Measurements from ENCODE around the gene RACGAP1. TPM values are rescaled to one million over a fixed set of nuclear protein-coding genes. Genes with fewer than 3 reads are reported as not detected.

Gene RACGAP1
- total RNA-seq, result 14.8 and 35.8 TPM in 2 replicates

- DNase-seq (ENCODE audit: low read depth in 2 of 2), result peak; percentile 97
Measured at GRCh38 chr12:50025187-50026059, at the start of gene RACGAP1. TSS of gene RACGAP1 (minus strand) at chr12:50025494. CDS start at chr12:50016715, 8,779 bp downstream.

- no peak for DNase-seq (ENCODE audit: low read depth in 2 of 2)
Measured at GRCh38 chr12:50073712-50074111, 48.4 kb upstream of the RACGAP1 start.

GRCh38 chr12:50073206-50073605, 47.9 kb upstream of the RACGAP1 start:
- DNase-seq (ENCODE audit: low read depth in 2 of 2), result no peak

GRCh38 chr12:50072198-50072907, 47.1 kb upstream of the RACGAP1 start:
- DNase-seq (ENCODE audit: low read depth in 2 of 2), result no peak

- DNase-seq (ENCODE audit: low read depth in 2 of 2), result peak in 1 of 2 donors; percentile 72
Measured at GRCh38 chr12:50070314-50071060, 45.2 kb upstream of the RACGAP1 start.

- no peak for DNase-seq (ENCODE audit: low read depth in 2 of 2)
Measured at GRCh38 chr12:50069539-50069938, 44.2 kb upstream of the RACGAP1 start.

GRCh38 chr12:50069069-50069468, 43.8 kb upstream of the RACGAP1 start:
- no peak for DNase-seq (ENCODE audit: low read depth in 2 of 2)

- no peak for DNase-seq (ENCODE audit: low read depth in 2 of 2)
Measured at GRCh38 chr12:50066402-50066801, 41.1 kb upstream of the RACGAP1 start.

- DNase-seq (ENCODE audit: low read depth in 2 of 2), result no peak
Measured at GRCh38 chr12:50065726-50066310, 40.5 kb upstream of the RACGAP1 start.

GRCh38 chr12:50062728-50063460, 37.6 kb upstream of the RACGAP1 start:
- no peak for DNase-seq (ENCODE audit: low read depth in 2 of 2)

- DNase-seq (ENCODE audit: low read depth in 2 of 2), result no peak
Measured at GRCh38 chr12:50061946-50062686, 36.8 kb upstream of the RACGAP1 start.

GRCh38 chr12:50061171-50061570, 35.9 kb upstream of the RACGAP1 start:
- no peak for DNase-seq (ENCODE audit: low read depth in 2 of 2)

- no peak for DNase-seq (ENCODE audit: low read depth in 2 of 2)
Measured at GRCh38 chr12:50060120-50060468, 34.8 kb upstream of the RACGAP1 start.

- DNase-seq (ENCODE audit: low read depth in 2 of 2), result no peak
Measured at GRCh38 chr12:50059440-50060119, 34.3 kb upstream of the RACGAP1 start.

- no peak for DNase-seq (ENCODE audit: low read depth in 2 of 2)
Measured at GRCh38 chr12:50058743-50059312, 33.5 kb upstream of the RACGAP1 start.

GRCh38 chr12:50057896-50058670, 32.8 kb upstream of the RACGAP1 start:
- DNase-seq (ENCODE audit: low read depth in 2 of 2), result no peak

- peak; percentile 16 to 68 for DNase-seq (ENCODE audit: low read depth in 2 of 2)
Measured at GRCh38 chr12:50057000-50057841, 31.9 kb upstream of the RACGAP1 start, which contains the start of gene ASIC1. TSS of gene ASIC1 (plus strand) at chr12:50057596. CDS start at chr12:50058767, 1,171 bp downstream.

GRCh38 chr12:50056639-50056976, 31.3 kb upstream of the RACGAP1 start:
- no peak for DNase-seq (ENCODE audit: low read depth in 2 of 2)
